Osteoblast (primary cell): ENCODE measurements around the gene STK32A. TPM values are rescaled to one million over a fixed set of nuclear protein-coding genes. Genes with fewer than 3 reads are reported as not detected.

Experiments used
- DNase-seq: peaks from one replicate; pipeline ENCODE4 v3.0.0; 2011; ENCODE audit warnings: low spot score, mixed read lengths; ENCODE audit not compliant: insufficient read length; ENCODE audit errors: missing footprints
- H2AFZ ChIP-seq: 2 replicates; pipeline ENCODE4 v1.6.0; 2011; ENCODE audit warnings: mild to moderate bottlenecking, low read length
- H3K27ac ChIP-seq: 2 replicates; pipeline ENCODE4 v1.5.1; 2011; ENCODE audit warnings: mild to moderate bottlenecking, low read depth, low read length, moderate library complexity
- H3K27me3 ChIP-seq: 2 replicates; pipeline ENCODE4 v1.6.0; 2012; ENCODE audit warnings: mild to moderate bottlenecking, control low read depth, inconsistent platforms, low read length, moderate library complexity; ENCODE audit not compliant: insufficient read depth
- H3K36me3 ChIP-seq: 2 replicates; pipeline ENCODE4 v1.5.1; 2011; ENCODE audit warnings: mild to moderate bottlenecking, low read length, control low read depth, moderate library complexity; ENCODE audit not compliant: insufficient read depth
- H3K4me1 ChIP-seq: 2 replicates; pipeline ENCODE4 v1.5.1; 2011; ENCODE audit warnings: mild to moderate bottlenecking, low read length, control low read depth, moderate library complexity; ENCODE audit not compliant: insufficient read depth
- H3K4me2 ChIP-seq: 2 replicates; pipeline ENCODE4 v1.6.0; 2011; ENCODE audit warnings: mild to moderate bottlenecking, low read length; ENCODE audit not compliant: insufficient read depth
- H3K4me3 ChIP-seq: fragments of 200-600 bp; sonication (generic); 3 replicates; pipeline ENCODE4 v1.5.1; 2012; ENCODE audit warnings: mild to moderate bottlenecking, low read length, inconsistent platforms; ENCODE audit not compliant: insufficient read depth
- H3K79me2 ChIP-seq: 2 replicates; pipeline ENCODE4 v1.6.0; 2012; ENCODE audit warnings: mild to moderate bottlenecking, low read length, control low read depth, inconsistent platforms; ENCODE audit not compliant: insufficient read depth
- H3K9me3 ChIP-seq: 2 replicates; pipeline ENCODE4 v1.5.1; 2011; ENCODE audit warnings: low read depth, low read length, control low read depth
- H4K20me1 ChIP-seq: 2 replicates; pipeline ENCODE4 v1.6.0; 2012; ENCODE audit warnings: mild to moderate bottlenecking, low read length, control low read depth; ENCODE audit not compliant: insufficient read depth
- total RNA-seq: library from RNA; depleted of rRNA; stranded (reverse); fragments of >200 nt; gene quantifications from 2 replicates; pipeline ENCODE4 v1.2.3, GENCODE V29; 2012
- TF ChIP-seq, protein P1 (sequence below): IDR thresholded peaks from 2 replicates; pipeline ENCODE4 v1.5.1; 2011; ENCODE audit warnings: mild to moderate bottlenecking, low read depth, low read length, moderate library complexity; ENCODE audit errors: extremely low read depth

Gene STK32A
- total RNA-seq, 1 donor: 1.8 TPM

DNA sequence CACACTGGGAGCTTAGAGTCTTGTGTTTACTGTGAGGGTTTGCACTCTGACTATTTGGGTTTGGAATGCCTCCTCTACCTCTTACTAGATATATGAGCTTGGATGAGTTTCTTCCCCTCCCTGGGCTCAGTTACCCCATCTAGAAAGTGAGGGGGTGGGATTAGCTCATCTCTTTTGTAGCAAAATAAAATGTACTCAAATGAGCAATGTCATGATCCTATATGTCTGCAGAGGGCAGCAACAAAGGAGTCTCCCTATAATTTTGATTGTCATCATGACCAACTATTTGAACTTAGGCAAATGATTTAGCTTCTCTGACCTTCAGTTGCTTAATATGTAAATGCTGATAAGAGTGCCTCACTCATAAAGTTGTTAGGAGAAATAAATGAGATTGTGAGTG lies 166.1 kb downstream of the STK32A start:
- Histone ChIP-seq H3K27ac (peak overlapping the region; percentile 81), H3K4me2 (no peak overlapping the region), H3K4me3 (no peak overlapping the region), H3K4me1 (peaks cover 41% of the 10 kb centered on the region), H3K27me3 (no peaks in the 10 kb centered on the region), H3K79me2 (no peaks in the 10 kb centered on the region), H3K9me3 (no peaks in the 10 kb centered on the region), H2AFZ (peak overlapping the region; percentile 17), H3K36me3 (peaks cover 47% of the 10 kb centered on the region), H4K20me1 (no peaks in the 10 kb centered on the region)
- peak; percentile 43 for DNase-seq
- TF ChIP-seq, protein P1, sequence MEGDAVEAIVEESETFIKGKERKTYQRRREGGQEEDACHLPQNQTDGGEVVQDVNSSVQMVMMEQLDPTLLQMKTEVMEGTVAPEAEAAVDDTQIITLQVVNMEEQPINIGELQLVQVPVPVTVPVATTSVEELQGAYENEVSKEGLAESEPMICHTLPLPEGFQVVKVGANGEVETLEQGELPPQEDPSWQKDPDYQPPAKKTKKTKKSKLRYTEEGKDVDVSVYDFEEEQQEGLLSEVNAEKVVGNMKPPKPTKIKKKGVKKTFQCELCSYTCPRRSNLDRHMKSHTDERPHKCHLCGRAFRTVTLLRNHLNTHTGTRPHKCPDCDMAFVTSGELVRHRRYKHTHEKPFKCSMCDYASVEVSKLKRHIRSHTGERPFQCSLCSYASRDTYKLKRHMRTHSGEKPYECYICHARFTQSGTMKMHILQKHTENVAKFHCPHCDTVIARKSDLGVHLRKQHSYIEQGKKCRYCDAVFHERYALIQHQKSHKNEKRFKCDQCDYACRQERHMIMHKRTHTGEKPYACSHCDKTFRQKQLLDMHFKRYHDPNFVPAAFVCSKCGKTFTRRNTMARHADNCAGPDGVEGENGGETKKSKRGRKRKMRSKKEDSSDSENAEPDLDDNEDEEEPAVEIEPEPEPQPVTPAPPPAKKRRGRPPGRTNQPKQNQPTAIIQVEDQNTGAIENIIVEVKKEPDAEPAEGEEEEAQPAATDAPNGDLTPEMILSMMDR: peak; percentile 16

DNA sequence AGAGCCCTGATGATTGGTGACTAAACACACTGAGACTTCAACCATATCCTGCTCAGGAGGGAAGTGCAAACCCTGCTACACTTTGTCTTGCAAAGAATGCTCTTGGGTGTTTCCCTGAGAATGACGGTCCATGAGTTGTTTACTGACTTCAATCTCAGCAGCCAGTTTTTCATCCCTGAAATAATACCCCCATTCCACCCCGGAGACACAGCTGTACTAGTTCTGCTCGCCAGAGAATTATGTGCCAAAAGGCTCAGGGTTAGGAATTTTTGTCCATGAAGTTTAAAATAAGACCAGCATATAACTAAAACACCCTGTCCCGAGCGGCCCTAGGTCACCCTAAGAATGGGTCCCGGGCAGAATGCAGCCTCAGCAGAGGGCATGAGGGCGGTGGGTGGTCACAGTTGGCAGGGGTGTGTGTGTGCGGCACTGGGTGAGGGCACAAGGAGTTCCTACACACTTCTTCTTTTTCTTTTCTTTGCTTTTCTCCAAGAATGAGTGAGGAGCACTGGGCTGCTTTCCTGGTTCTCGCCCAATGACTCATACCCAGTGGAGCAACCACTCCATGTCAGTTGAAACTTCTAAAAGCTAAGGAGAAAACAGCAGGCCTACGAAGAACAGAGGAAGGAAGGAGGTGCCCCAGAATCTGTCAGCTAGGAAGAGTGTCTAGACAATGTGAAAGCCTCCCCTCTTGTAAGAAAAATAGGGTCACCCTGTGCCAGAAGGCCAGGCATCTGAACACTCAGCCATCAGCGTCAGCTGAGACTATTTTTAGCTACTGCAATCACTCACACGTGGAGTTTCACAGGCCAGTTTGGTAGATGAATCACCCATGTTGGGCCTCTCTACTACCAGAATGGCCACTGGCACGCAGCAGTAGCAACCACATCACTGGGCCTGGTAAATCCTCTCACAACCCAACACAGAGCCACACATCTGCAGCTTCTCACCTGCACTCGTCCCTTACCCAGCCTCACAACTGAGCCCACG lies 169.1 kb downstream of the STK32A start:
- Histone ChIP-seq H3K4me3 (peak overlapping the region; percentile 57), H3K4me1 (peaks cover 60% of the 10 kb centered on the region), H4K20me1 (no peaks in the 10 kb centered on the region), H3K9me3 (no peaks in the 10 kb centered on the region), H3K79me2 (no peaks in the 10 kb centered on the region), H3K4me2 (peak overlapping the region; percentile 85), H2AFZ (peak overlapping the region; percentile 56), H3K36me3 (peaks cover 40% of the 10 kb centered on the region), H3K27ac (peak overlapping the region; percentile 100), H3K27me3 (no peaks in the 10 kb centered on the region)
- peak; percentile 88 for DNase-seq
- TF ChIP-seq, protein P1: no peak

DNA sequence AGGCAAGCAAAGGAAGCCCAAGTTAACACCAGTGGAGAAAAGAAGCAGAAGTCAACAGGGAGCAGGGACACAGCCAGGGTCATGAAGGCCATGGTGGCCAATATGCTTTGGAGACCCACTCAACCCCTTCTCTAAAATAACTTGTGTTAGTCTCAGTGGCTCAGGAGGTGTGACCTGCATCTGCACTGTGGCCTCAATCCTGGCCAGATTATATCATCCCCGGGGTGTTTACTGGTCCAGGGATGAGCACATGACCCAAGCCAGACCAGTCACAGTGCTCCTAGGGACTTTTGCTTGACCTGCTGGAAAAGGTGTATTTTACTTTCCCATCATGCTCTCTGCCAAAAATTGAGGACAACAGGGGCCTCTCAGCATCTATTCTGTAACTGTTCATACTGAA lies 169.9 kb downstream of the STK32A start:
- H4K20me1 ChIP-seq: no peaks in the 10 kb centered on the region
- TF ChIP-seq, protein P1: no peak
- peak overlapping the region; percentile 100 for H3K27ac ChIP-seq
- H3K36me3 ChIP-seq: peaks cover 37% of the 10 kb centered on the region
- H3K79me2 ChIP-seq: no peaks in the 10 kb centered on the region
- peaks cover 60% of the 10 kb centered on the region for H3K4me1 ChIP-seq
- H3K4me2 ChIP-seq: peak overlapping the region; percentile 85
- H3K4me3 ChIP-seq: no peak overlapping the region
- H2AFZ ChIP-seq: peak overlapping the region; percentile 30
- no peak for DNase-seq
- H3K27me3 ChIP-seq: no peaks in the 10 kb centered on the region
- no peaks in the 10 kb centered on the region for H3K9me3 ChIP-seq

DNA sequence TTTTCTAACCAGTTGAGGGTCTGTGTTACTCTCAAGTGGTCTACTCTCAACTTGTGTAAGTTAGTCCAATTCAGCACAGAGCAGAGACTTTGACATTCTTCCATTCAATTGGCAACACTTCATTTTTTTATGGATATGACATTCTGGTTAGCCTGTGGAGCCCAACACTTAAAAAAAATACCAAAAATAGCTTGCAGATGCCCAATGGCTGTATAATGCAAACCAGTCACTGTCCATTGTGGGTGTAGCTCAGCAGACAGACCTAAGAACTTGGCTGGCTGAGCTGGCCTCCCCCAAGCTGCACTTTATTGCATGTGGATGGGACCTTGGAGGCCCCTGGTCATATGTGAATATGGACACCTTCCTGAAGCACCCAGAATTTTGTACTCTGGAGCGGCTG lies 171.8 kb downstream of the STK32A start:
- TF ChIP-seq, protein P1: no peak
- Histone ChIP-seq H4K20me1 (no peaks in the 10 kb centered on the region), H3K79me2 (no peaks in the 10 kb centered on the region), H3K4me1 (peaks cover 46% of the 10 kb centered on the region), H3K9me3 (no peaks in the 10 kb centered on the region), H3K27me3 (no peaks in the 10 kb centered on the region), H3K4me2 (peak overlapping the region; percentile 25), H2AFZ (no peak overlapping the region), H3K4me3 (no peak overlapping the region), H3K27ac (peak overlapping the region; percentile 100), H3K36me3 (peaks cover 37% of the 10 kb centered on the region)
- DNase-seq: no peak
